Keratinocyte (primary cell): Measurements from ENCODE around the gene NANOS3. TPM values are rescaled to one million over a fixed set of nuclear protein-coding genes. Genes with fewer than 3 reads are reported as not detected.

Source experiments
- DNase-seq: peaks from one replicate; pipeline ENCODE4 v3.0.0-alpha.2; 2011; ENCODE audit warnings: low read depth, missing footprints, low spot score
- FAIRE-seq: peaks from 2 replicates; lab custom pipeline; 2011; peaks lifted over from hg19 to GRCh38; lab: Jason Lieb, UNC
- H2AFZ ChIP-seq: 2 replicates; pipeline ENCODE4 v1.6.0; 2012; ENCODE audit warnings: low read length, control low read depth, inconsistent platforms; ENCODE audit not compliant: control insufficient read depth
- H3K27ac ChIP-seq: 2 replicates; pipeline ENCODE4 v1.5.1; 2011; ENCODE audit warnings: low read length; ENCODE audit not compliant: control insufficient read depth, insufficient read depth
- H3K27me3 ChIP-seq: 3 replicates; pipeline ENCODE4 v1.6.0; 2011; ENCODE audit warnings: low read length; ENCODE audit not compliant: control insufficient read depth, insufficient read depth; ENCODE audit errors: extremely low read depth
- H3K36me3 ChIP-seq, 2 experiments: 2 replicates in 1 of 2; 3 replicates in 1 of 2; pipeline ENCODE4 v1.5.1; 2011; ENCODE audit warnings: low read length in 2 of 2, mild to moderate bottlenecking in 1 of 2; ENCODE audit not compliant: control insufficient read depth in 2 of 2, insufficient read depth in 2 of 2; ENCODE audit errors: extremely low read depth in 1 of 2
- H3K4me1 ChIP-seq: 3 replicates; pipeline ENCODE4 v1.5.1; 2011; ENCODE audit warnings: low read length; ENCODE audit not compliant: control insufficient read depth, insufficient read depth; ENCODE audit errors: extremely low read depth
- H3K4me2 ChIP-seq: 3 replicates; pipeline ENCODE4 v1.6.0; 2011; ENCODE audit warnings: low read depth, low read length; ENCODE audit not compliant: control insufficient read depth, insufficient read depth; ENCODE audit errors: extremely low read depth
- H3K4me3 ChIP-seq, 3 experiments: fragments of 200-600 bp in 1 of 3; sonication (generic) in 1 of 3; 2 replicates in 2 of 3; 3 replicates in 1 of 3; pipeline ENCODE4 v1.5.1; 2011 to 2016; ENCODE audit warnings: low read length in 3 of 3, mild to moderate bottlenecking in 3 of 3, control low read depth in 2 of 3, inconsistent platforms in 1 of 3, low read depth in 1 of 3, mixed read lengths in 1 of 3, mixed run types in 1 of 3, moderate library complexity in 1 of 3; ENCODE audit not compliant: control insufficient read depth in 2 of 3, insufficient read depth in 2 of 3; ENCODE audit errors: extremely low read depth in 1 of 3
- H3K79me2 ChIP-seq: 2 replicates; pipeline ENCODE4 v1.6.0; 2012; ENCODE audit warnings: low read length; ENCODE audit not compliant: control insufficient read depth, insufficient read depth
- H3K9ac ChIP-seq: 3 replicates; pipeline ENCODE4 v1.6.0; 2011; ENCODE audit warnings: low read length; ENCODE audit not compliant: control insufficient read depth, insufficient read depth; ENCODE audit errors: extremely low read depth
- H3K9me1 ChIP-seq: 3 replicates; pipeline ENCODE4 v1.6.0; 2011; ENCODE audit warnings: low read length; ENCODE audit not compliant: control insufficient read depth, insufficient read depth; ENCODE audit errors: extremely low read depth
- H3K9me3 ChIP-seq: 2 replicates; pipeline ENCODE4 v1.5.1; 2012; ENCODE audit warnings: low read depth, low read length; ENCODE audit not compliant: control insufficient read depth
- H4K20me1 ChIP-seq: 3 replicates; pipeline ENCODE4 v1.6.0; 2011; ENCODE audit warnings: low read length; ENCODE audit not compliant: control insufficient read depth, insufficient read depth; ENCODE audit errors: extremely low read depth
- EZH2 ChIP-seq: IDR thresholded peaks from one replicate; pipeline ENCODE4 v1.6.1; 2012; ENCODE audit warnings: inconsistent platforms, mild to moderate bottlenecking, low read length, moderate library complexity
- dilution Hi-C: fragments of 300-500 bp; cut with MboI; formaldehyde crosslinking; loops from one replicate; pipeline ENCODE4 v1.7.0; 2020; ENCODE audit warnings: low sequenced_read_pairs; ENCODE audit not compliant: extremely low pct_ligation_motif_present
- polyA plus RNA-seq, 5 experiments: library from polyadenylated mRNA; depleted of rRNA in 3 of 5; stranded (reverse) in 3 of 5; stranded (forward) in 1 of 5; unstranded in 1 of 5; fragments of >200 nt; gene quantifications; 1 replicate in 1 of 5; 2 replicates in 3 of 5; 3 replicates in 1 of 5; pipeline versions ENCODE4 v1.2.1 to v1.2.3, GENCODE V29; 2011 to 2012; ENCODE audit warnings: missing spikeins in 2 of 5, low read depth in 1 of 5, low replicate concordance in 1 of 5
- TF ChIP-seq, protein P1 (sequence below), 3 experiments: IDR thresholded peaks in 1 of 3; conservative IDR thresholded peaks in 1 of 3; optimal IDR thresholded peaks in 1 of 3; 2 replicates in 2 of 3; 3 replicates in 1 of 3; pipeline versions ENCODE3 to v1.5.1; 2011; ENCODE audit warnings: low read length in 3 of 3, mild to moderate bottlenecking in 3 of 3, moderate library complexity in 2 of 3, control low read depth in 1 of 3, inconsistent platforms in 1 of 3; ENCODE audit not compliant: insufficient read depth in 2 of 3; ENCODE audit errors: extremely low read depth in 1 of 3

Gene NANOS3
- polyA plus RNA-seq, 1 donor (not counting 4 experiments of a cell fraction or from before 2014, with no cell fraction given), result 0.18 TPM

DNA sequence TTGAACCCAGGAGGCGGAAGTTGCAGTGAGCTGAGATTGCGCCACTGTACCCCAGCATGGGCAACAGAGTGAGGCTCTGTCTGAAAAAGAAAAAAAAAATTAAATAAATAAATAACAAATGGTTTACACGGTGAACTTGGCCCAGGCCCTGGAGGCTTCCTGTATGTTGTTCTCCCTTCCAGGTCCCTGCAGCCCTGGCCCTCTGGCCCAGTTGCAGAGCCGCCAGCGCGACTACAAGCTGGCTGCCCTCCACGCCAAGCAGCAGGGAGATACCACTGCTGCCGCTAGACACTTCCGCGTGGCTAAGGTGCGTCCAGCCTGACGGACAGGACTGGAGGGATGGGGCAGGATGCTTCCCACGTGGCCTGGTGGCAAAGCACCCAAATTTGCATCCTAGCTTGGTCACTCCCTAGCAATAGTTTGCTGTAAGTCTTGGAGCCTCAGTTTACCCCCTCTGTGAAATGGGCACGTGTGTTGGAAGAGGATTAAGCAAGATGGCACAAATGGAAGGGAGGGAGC, 41.0 kb downstream of the NANOS3 start:
- no peak for DNase-seq
- H3K9me1 ChIP-seq, result no peaks in the 10 kb centered on the region
- no peaks in the 10 kb centered on the region for H3K4me1 ChIP-seq
- H3K4me2 ChIP-seq, result no peak overlapping the region
- no peak overlapping the region for H3K27ac ChIP-seq
- peaks cover 20 to 24% of the 10 kb centered on the region in 2 experiments for H3K36me3 ChIP-seq
- H3K9me3 ChIP-seq, result no peaks in the 10 kb centered on the region
- H3K79me2 ChIP-seq, result no peaks in the 10 kb centered on the region
- no peak overlapping the region for H3K9ac ChIP-seq
- no peaks in the 10 kb centered on the region for H3K27me3 ChIP-seq
- H4K20me1 ChIP-seq, result no peaks in the 10 kb centered on the region
- FAIRE-seq, result no peak
- TF ChIP-seq, protein P1, sequence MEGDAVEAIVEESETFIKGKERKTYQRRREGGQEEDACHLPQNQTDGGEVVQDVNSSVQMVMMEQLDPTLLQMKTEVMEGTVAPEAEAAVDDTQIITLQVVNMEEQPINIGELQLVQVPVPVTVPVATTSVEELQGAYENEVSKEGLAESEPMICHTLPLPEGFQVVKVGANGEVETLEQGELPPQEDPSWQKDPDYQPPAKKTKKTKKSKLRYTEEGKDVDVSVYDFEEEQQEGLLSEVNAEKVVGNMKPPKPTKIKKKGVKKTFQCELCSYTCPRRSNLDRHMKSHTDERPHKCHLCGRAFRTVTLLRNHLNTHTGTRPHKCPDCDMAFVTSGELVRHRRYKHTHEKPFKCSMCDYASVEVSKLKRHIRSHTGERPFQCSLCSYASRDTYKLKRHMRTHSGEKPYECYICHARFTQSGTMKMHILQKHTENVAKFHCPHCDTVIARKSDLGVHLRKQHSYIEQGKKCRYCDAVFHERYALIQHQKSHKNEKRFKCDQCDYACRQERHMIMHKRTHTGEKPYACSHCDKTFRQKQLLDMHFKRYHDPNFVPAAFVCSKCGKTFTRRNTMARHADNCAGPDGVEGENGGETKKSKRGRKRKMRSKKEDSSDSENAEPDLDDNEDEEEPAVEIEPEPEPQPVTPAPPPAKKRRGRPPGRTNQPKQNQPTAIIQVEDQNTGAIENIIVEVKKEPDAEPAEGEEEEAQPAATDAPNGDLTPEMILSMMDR (optimal IDR thresholded peaks at IDR 0.05 in 1 of 3, IDR thresholded peaks at IDR 0.05 in 1 of 3, conservative IDR thresholded peaks at IDR 0.05 in 1 of 3; ENCODE audit: extremely low read depth in 1 of 3, insufficient read depth in 2 of 3, low read length in 3 of 3), result no peak
- no peak for TF ChIP-seq EZH2
- dilution Hi-C loops, result no loop called here
- no peak overlapping the region for H3K4me3 ChIP-seq
- no peak overlapping the region for H2AFZ ChIP-seq

DNA sequence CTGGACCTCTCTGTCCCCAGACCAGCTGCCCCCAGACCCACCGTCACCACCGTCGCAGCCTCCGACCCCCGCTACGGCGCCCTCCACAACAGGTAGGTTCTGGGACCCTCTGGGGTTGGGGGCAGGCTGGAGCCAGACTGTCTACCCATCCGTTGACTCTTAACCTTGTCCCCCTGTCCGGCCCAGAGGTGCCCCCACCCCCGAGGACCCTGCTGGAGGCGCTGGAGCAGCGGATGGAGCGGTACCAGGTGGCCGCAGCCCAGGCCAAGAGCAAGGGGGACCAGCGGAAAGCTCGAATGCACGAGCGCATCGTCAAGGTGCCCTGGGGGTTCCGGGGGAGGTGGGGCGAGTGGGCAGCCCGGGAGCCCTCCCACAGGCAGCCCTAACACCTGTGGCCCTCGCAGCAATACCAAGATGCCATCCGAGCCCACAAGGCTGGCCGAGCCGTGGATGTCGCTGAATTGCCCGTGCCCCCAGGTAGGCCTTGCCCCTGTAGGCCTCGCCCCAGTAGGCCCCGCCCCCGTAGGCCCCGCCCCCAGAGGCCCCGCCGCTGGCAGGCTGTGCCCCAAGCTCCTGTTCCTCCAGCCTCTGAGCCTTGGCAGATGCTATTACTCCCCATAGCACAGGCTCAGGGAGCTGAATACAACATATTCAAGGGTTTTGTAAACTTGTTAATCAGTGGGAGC, 41.9 kb downstream of the NANOS3 start:
- no peak overlapping the region for H3K9ac ChIP-seq
- H3K4me1 ChIP-seq, result no peaks in the 10 kb centered on the region
- no peak overlapping the region for H3K4me2 ChIP-seq
- no peaks in the 10 kb centered on the region for H4K20me1 ChIP-seq
- H3K9me1 ChIP-seq, result no peaks in the 10 kb centered on the region
- dilution Hi-C loops, result no loop called here
- peaks cover 21 to 24% of the 10 kb centered on the region in 2 experiments for H3K36me3 ChIP-seq
- H3K27ac ChIP-seq, result no peak overlapping the region
- no peaks in the 10 kb centered on the region for H3K79me2 ChIP-seq
- no peaks in the 10 kb centered on the region for H3K9me3 ChIP-seq
- no peak overlapping the region for H3K4me3 ChIP-seq
- DNase-seq, result no peak
- TF ChIP-seq EZH2, result no peak
- TF ChIP-seq, protein P1 (optimal IDR thresholded peaks at IDR 0.05 in 1 of 3, IDR thresholded peaks at IDR 0.05 in 1 of 3, conservative IDR thresholded peaks at IDR 0.05 in 1 of 3; ENCODE audit: extremely low read depth in 1 of 3, insufficient read depth in 2 of 3, low read length in 3 of 3), result no peak
- no peaks in the 10 kb centered on the region for H3K27me3 ChIP-seq
- no peak for FAIRE-seq
- no peak overlapping the region for H2AFZ ChIP-seq
